Measurements from ENCODE around the gene TMEM218. TPM values are rescaled to one million over a fixed set of nuclear protein-coding genes. Genes with fewer than 3 reads are reported as not detected.

TMEM218 gene
- total and polyA plus RNA-seq, 9 donors, result 22.3 to 27.1 (median 26.3) TPM

DNA sequence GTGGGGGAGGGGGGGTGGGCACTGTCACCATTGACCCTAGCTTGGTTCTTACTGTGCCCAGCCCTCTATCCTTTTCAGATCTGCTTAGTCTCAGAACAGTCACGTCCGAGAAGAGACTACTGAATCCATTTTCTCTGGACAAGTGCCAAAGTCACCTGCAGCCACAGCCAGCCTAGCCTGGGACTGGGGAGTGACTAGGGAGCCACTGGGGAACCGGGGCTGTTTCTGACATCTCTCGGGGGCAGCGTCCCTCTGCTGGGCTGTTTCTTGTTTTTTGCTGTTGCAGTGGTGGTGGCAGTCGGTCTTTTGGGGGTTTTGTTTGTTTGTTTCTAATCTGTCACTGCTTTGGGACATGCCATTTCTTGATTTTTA, 39.6 kb downstream of the TMEM218 start:
- DNase-seq, result no peak
- Histone ChIP-seq H3K4me1 (ENCODE audit: control insufficient read depth, insufficient read depth, low read length) (peaks cover 18% of the 10 kb centered on the region), H3K4me3 (ENCODE audit: low read length) (no peak overlapping the region), H3K36me3 (ENCODE audit: control insufficient read depth, insufficient read depth, low read length) (no peaks in the 10 kb centered on the region), H3K9me3 (replicated peaks; ENCODE audit: control insufficient read depth, low read depth, low read length) (no peaks in the 10 kb centered on the region), H3K27me3 (ENCODE audit: control insufficient read depth, insufficient read depth, low read length) (peaks cover 2% of the 10 kb centered on the region), H3K27ac (ENCODE audit: low read length) (no peak overlapping the region)
- WGBS (ENCODE audit: insufficient coverage), result 48% methylated on average over 5 of the region's 6 CpGs

DNA sequence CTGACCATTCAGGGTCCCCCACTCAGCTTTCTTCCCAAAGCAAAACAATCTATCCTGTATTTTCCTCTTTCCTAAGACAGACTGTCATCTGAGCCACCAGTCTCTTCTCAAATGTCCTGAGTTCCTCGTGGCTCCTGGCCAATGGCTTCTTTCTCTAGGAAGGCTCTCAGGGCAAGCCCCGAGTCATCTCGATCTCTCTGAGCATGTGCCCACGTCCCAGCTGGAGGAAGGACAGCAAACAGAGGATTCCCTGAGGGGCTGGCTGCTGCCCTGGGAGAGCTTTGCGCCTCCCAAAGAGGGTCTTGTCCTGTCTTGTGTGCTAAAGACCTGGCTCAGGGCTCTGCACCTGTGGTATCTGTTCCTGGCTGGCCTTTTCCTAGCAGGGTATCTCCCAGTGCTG, 40.0 kb downstream of the TMEM218 start:
- peaks cover 18% of the 10 kb centered on the region for H3K4me1 ChIP-seq (ENCODE audit: control insufficient read depth, insufficient read depth, low read length)
- peak; percentile 26 for DNase-seq
- H3K9me3 ChIP-seq (replicated peaks; ENCODE audit: control insufficient read depth, low read depth, low read length), result no peaks in the 10 kb centered on the region
- no peak overlapping the region for H3K4me3 ChIP-seq (ENCODE audit: low read length)
- no peaks in the 10 kb centered on the region for H3K36me3 ChIP-seq (ENCODE audit: control insufficient read depth, insufficient read depth, low read length)
- 13% methylated on average over 4 of the region's 5 CpGs for WGBS (ENCODE audit: insufficient coverage)
- H3K27ac ChIP-seq (ENCODE audit: low read length), result no peak overlapping the region
- peaks cover 2% of the 10 kb centered on the region for H3K27me3 ChIP-seq (ENCODE audit: control insufficient read depth, insufficient read depth, low read length)

GRCh38 chr11:125070699-125071254, 40.6 kb downstream of the TMEM218 start:
- H3K9me3 ChIP-seq (replicated peaks; ENCODE audit: control insufficient read depth, low read depth, low read length), result no peaks in the 10 kb centered on the region
- WGBS (ENCODE audit: insufficient coverage), result 40% methylated on average over 6 of the region's 7 CpGs
- DNase-seq, result peak; percentile 83
- no peak overlapping the region for H3K4me3 ChIP-seq (ENCODE audit: low read length)
- H3K36me3 ChIP-seq (ENCODE audit: control insufficient read depth, insufficient read depth, low read length), result no peaks in the 10 kb centered on the region
- H3K4me1 ChIP-seq (ENCODE audit: control insufficient read depth, insufficient read depth, low read length), result peaks cover 18% of the 10 kb centered on the region
- peak overlapping the region; percentile 42 for H3K27ac ChIP-seq (ENCODE audit: low read length)
- H3K27me3 ChIP-seq (ENCODE audit: control insufficient read depth, insufficient read depth, low read length), result peaks cover 6% of the 10 kb centered on the region

GRCh38 chr11:125069796-125070195, 41.6 kb downstream of the TMEM218 start:
- Histone ChIP-seq H3K36me3 (ENCODE audit: control insufficient read depth, insufficient read depth, low read length) (no peaks in the 10 kb centered on the region), H3K4me1 (ENCODE audit: control insufficient read depth, insufficient read depth, low read length) (peaks cover 18% of the 10 kb centered on the region), H3K4me3 (ENCODE audit: low read length) (no peak overlapping the region), H3K27ac (ENCODE audit: low read length) (peak overlapping the region; percentile 42), H3K9me3 (replicated peaks; ENCODE audit: control insufficient read depth, low read depth, low read length) (no peaks in the 10 kb centered on the region), H3K27me3 (ENCODE audit: control insufficient read depth, insufficient read depth, low read length) (peaks cover 6% of the 10 kb centered on the region)
- no peak for DNase-seq
- 64% methylated on average over 5 of the region's 5 CpGs for WGBS (ENCODE audit: insufficient coverage)

- WGBS (ENCODE audit: insufficient coverage), result no CpG with 5 or more reads among the region's 4 CpGs
- H3K4me3 ChIP-seq (ENCODE audit: low read length), result no peak overlapping the region
- H3K27ac ChIP-seq (ENCODE audit: low read length), result no peak overlapping the region
- peaks cover 10% of the 10 kb centered on the region for H3K27me3 ChIP-seq (ENCODE audit: control insufficient read depth, insufficient read depth, low read length)
- no peaks in the 10 kb centered on the region for H3K36me3 ChIP-seq (ENCODE audit: control insufficient read depth, insufficient read depth, low read length)
- DNase-seq, result no peak
- H3K9me3 ChIP-seq (replicated peaks; ENCODE audit: control insufficient read depth, low read depth, low read length), result no peaks in the 10 kb centered on the region
- H3K4me1 ChIP-seq (ENCODE audit: control insufficient read depth, insufficient read depth, low read length), result peaks cover 18% of the 10 kb centered on the region
Observed at GRCh38 chr11:125069008-125069407, 42.4 kb downstream of the TMEM218 start.

- Histone ChIP-seq H3K27me3 (ENCODE audit: control insufficient read depth, insufficient read depth, low read length) (peaks cover 17% of the 10 kb centered on the region), H3K27ac (ENCODE audit: low read length) (no peak overlapping the region), H3K9me3 (replicated peaks; ENCODE audit: control insufficient read depth, low read depth, low read length) (no peaks in the 10 kb centered on the region), H3K36me3 (ENCODE audit: control insufficient read depth, insufficient read depth, low read length) (no peaks in the 10 kb centered on the region), H3K4me3 (ENCODE audit: low read length) (no peak overlapping the region), H3K4me1 (ENCODE audit: control insufficient read depth, insufficient read depth, low read length) (peaks cover 24% of the 10 kb centered on the region)
- no peak for DNase-seq
- no CpG with 5 or more reads among the region's 4 CpGs for WGBS (ENCODE audit: insufficient coverage)
Observed at GRCh38 chr11:125068368-125068767, 43.1 kb downstream of the TMEM218 start.

- peaks cover 9% of the 10 kb centered on the region for H3K4me1 ChIP-seq (ENCODE audit: control insufficient read depth, insufficient read depth, low read length)
- H3K27me3 ChIP-seq (ENCODE audit: control insufficient read depth, insufficient read depth, low read length), result peaks cover 38% of the 10 kb centered on the region
- H3K27ac ChIP-seq (ENCODE audit: low read length), result no peak overlapping the region
- H3K4me3 ChIP-seq (ENCODE audit: low read length), result no peak overlapping the region
- H3K9me3 ChIP-seq (replicated peaks; ENCODE audit: control insufficient read depth, low read depth, low read length), result no peaks in the 10 kb centered on the region
- no CpG with 5 or more reads among the region's 7 CpGs for WGBS (ENCODE audit: insufficient coverage)
- DNase-seq, result no peak
- H3K36me3 ChIP-seq (ENCODE audit: control insufficient read depth, insufficient read depth, low read length), result no peaks in the 10 kb centered on the region
Observed at GRCh38 chr11:125064070-125064469, 47.4 kb downstream of the TMEM218 start.

GRCh38 chr11:125063429-125064043, 47.9 kb downstream of the TMEM218 start:
- H3K36me3 ChIP-seq (ENCODE audit: control insufficient read depth, insufficient read depth, low read length), result no peaks in the 10 kb centered on the region
- no peaks in the 10 kb centered on the region for H3K9me3 ChIP-seq (replicated peaks; ENCODE audit: control insufficient read depth, low read depth, low read length)
- H3K4me1 ChIP-seq (ENCODE audit: control insufficient read depth, insufficient read depth, low read length), result peaks cover 9% of the 10 kb centered on the region
- 2% methylated on average over 24 of the region's 38 CpGs for WGBS (ENCODE audit: insufficient coverage)
- DNase-seq, result no peak
- peak overlapping the region; percentile 1 for H3K27ac ChIP-seq (ENCODE audit: low read length)
- H3K27me3 ChIP-seq (ENCODE audit: control insufficient read depth, insufficient read depth, low read length), result peaks cover 38% of the 10 kb centered on the region
- H3K4me3 ChIP-seq (ENCODE audit: low read length), result peak overlapping the region; percentile 57

GRCh38 chr11:125062931-125063428, 48.4 kb downstream of the TMEM218 start, which contains the start of gene SLC37A2:
Gene SLC37A2 (plus strand): TSS chr11:125063305. CDS start chr11:125063368, 63 bp downstream.
- Histone ChIP-seq H3K4me1 (ENCODE audit: control insufficient read depth, insufficient read depth, low read length) (peaks cover 9% of the 10 kb centered on the region), H3K27ac (ENCODE audit: low read length) (peak within 1 kb of the TSS; percentile 1), H3K4me3 (ENCODE audit: low read length) (peak within 1 kb of the TSS; percentile 57), H3K27me3 (ENCODE audit: control insufficient read depth, insufficient read depth, low read length) (peaks cover 38% of the 10 kb centered on the region), H3K9me3 (replicated peaks; ENCODE audit: control insufficient read depth, low read depth, low read length) (no peaks in the 10 kb centered on the region), H3K36me3 (ENCODE audit: control insufficient read depth, insufficient read depth, low read length) (no peaks in the 10 kb centered on the region)
- DNase-seq, result peak; percentile 69
- under 1% methylated on average over 46 of the region's 46 CpGs for WGBS (ENCODE audit: insufficient coverage)

GRCh38 chr11:125062218-125062930, 49.1 kb downstream of the TMEM218 start:
- Histone ChIP-seq H3K27me3 (ENCODE audit: control insufficient read depth, insufficient read depth, low read length) (peaks cover 38% of the 10 kb centered on the region), H3K36me3 (ENCODE audit: control insufficient read depth, insufficient read depth, low read length) (no peaks in the 10 kb centered on the region), H3K27ac (ENCODE audit: low read length) (no peak overlapping the region), H3K4me3 (ENCODE audit: low read length) (peak overlapping the region; percentile 57), H3K9me3 (replicated peaks; ENCODE audit: control insufficient read depth, low read depth, low read length) (no peaks in the 10 kb centered on the region), H3K4me1 (ENCODE audit: control insufficient read depth, insufficient read depth, low read length) (peaks cover 9% of the 10 kb centered on the region)
- 26% methylated on average over 8 of the region's 19 CpGs for WGBS (ENCODE audit: insufficient coverage)
- DNase-seq, result no peak
